WTC11 (cell line): ENCODE results near the gene KRT79. TPM values are rescaled to one million over a fixed set of nuclear protein-coding genes. Genes with fewer than 3 reads are reported as not detected.

ENCODE experiments used
- ATAC-seq: fragments of 200-7000 bp; cut with Tn5 transposase; 2 replicates; pipeline ENCODE4 v1.10.0; 2021; ENCODE audit warnings: mild to moderate bottlenecking, moderate library complexity
- CTCF ChIA-PET: fragments of 300-600 bp; sonication (Branson Sonifier 250); formaldehyde crosslinking; loops from one replicate; lab custom pipeline; 2021; ENCODE audit warnings: antibody characterized with exemption; lab: Charles Lee
- POLR2A ChIA-PET: fragments of 350-600 bp; sonication (Branson Sonifier 250); formaldehyde crosslinking; loops from one replicate; lab custom pipeline; 2021; ENCODE audit warnings: antibody characterized with exemption; lab: Charles Lee
- DNase-seq: peaks from one replicate; pipeline ENCODE4 v3.0.0; 2021; ENCODE audit warnings: low spot score
- H3K27ac Mint-ChIP-seq: 2 replicates; pipeline ENCODE4 v1.8.0; 2021; ENCODE audit warnings: mixed read lengths
- H3K27me3 Mint-ChIP-seq: 2 replicates; pipeline ENCODE4 v1.8.0; 2021; ENCODE audit warnings: low read depth, mild to moderate bottlenecking, moderate library complexity, mixed read lengths
- H3K36me3 Mint-ChIP-seq: 2 replicates; pipeline ENCODE4 v1.8.0; 2021; ENCODE audit warnings: mixed read lengths
- H3K4me1 Mint-ChIP-seq: 2 replicates; pipeline ENCODE4 v1.8.0; 2022; ENCODE audit warnings: mixed read lengths
- H3K4me3 Mint-ChIP-seq: 2 replicates; pipeline ENCODE4 v1.8.0; 2021; ENCODE audit warnings: mild to moderate bottlenecking, moderate library complexity, mixed read lengths
- H3K9me3 Mint-ChIP-seq: 2 replicates; pipeline ENCODE4 v1.8.0; 2021; ENCODE audit warnings: mixed read lengths
- ATF1 ChIP-seq: sonication (generic); formaldehyde crosslinking; IDR thresholded peaks from 2 replicates; pipeline ENCODE4 v1.8.1; 2023; ENCODE audit warnings: mild to moderate bottlenecking, moderate library complexity, missing genetic modification reagents
- CBFB ChIP-seq: sonication (generic); formaldehyde crosslinking; IDR thresholded peaks from 2 replicates; pipeline ENCODE4 v1.8.1; 2022; ENCODE audit warnings: mild to moderate bottlenecking, low read depth, missing genetic modification reagents
- ELF4 ChIP-seq: sonication (generic); formaldehyde crosslinking; IDR thresholded peaks from 2 replicates; pipeline ENCODE4 v1.8.1; 2022; ENCODE audit warnings: low read depth, mild to moderate bottlenecking, moderate library complexity, missing genetic modification reagents
- ESRRA ChIP-seq: sonication (generic); formaldehyde crosslinking; IDR thresholded peaks from 2 replicates; pipeline ENCODE4 v1.8.1; 2022; ENCODE audit warnings: mild to moderate bottlenecking, missing genetic modification reagents, borderline replicate concordance
- ETV6 ChIP-seq: sonication (generic); formaldehyde crosslinking; IDR thresholded peaks from 2 replicates; pipeline ENCODE4 v1.8.1; 2022; ENCODE audit warnings: mild to moderate bottlenecking, missing genetic modification reagents
- FOXJ3 ChIP-seq: sonication (generic); formaldehyde crosslinking; IDR thresholded peaks from 2 replicates; pipeline ENCODE4 v1.9.0; 2021; ENCODE audit warnings: missing genetic modification reagents, mild to moderate bottlenecking, borderline replicate concordance
- FOXP4 ChIP-seq: sonication (generic); formaldehyde crosslinking; IDR thresholded peaks from 2 replicates; pipeline ENCODE4 v1.8.0; 2022; ENCODE audit warnings: mild to moderate bottlenecking, missing genetic modification reagents
- GABPB1 ChIP-seq: sonication (generic); formaldehyde crosslinking; IDR thresholded peaks from 2 replicates; pipeline ENCODE4 v1.8.1; 2023; ENCODE audit warnings: mild to moderate bottlenecking, missing genetic modification reagents
- IRF2 ChIP-seq: sonication (generic); formaldehyde crosslinking; IDR thresholded peaks from 2 replicates; pipeline ENCODE4 v1.8.0; 2022; ENCODE audit warnings: low read depth, missing genetic modification reagents, borderline replicate concordance
- JAZF1 ChIP-seq: fragments of 250-450 bp; sonication (Bioruptor Pico); IDR thresholded peaks from 2 replicates; pipeline ENCODE4 v1.9.0; 2021; ENCODE audit warnings: moderate library complexity, mild to moderate bottlenecking, inconsistent platforms
- MLX ChIP-seq: sonication (generic); formaldehyde crosslinking; IDR thresholded peaks from 2 replicates; pipeline ENCODE4 v1.8.1; 2023; ENCODE audit warnings: mild to moderate bottlenecking, missing genetic modification reagents, moderate library complexity
- RELA ChIP-seq: sonication (generic); formaldehyde crosslinking; IDR thresholded peaks from 2 replicates; pipeline ENCODE4 v1.8.1; 2022; ENCODE audit warnings: missing genetic modification reagents, mild to moderate bottlenecking, borderline replicate concordance
- SMAD4 ChIP-seq: sonication (generic); formaldehyde crosslinking; IDR thresholded peaks from 2 replicates; pipeline ENCODE4 v1.8.0; 2022; ENCODE audit warnings: mild to moderate bottlenecking, missing genetic modification reagents
- SOX15 ChIP-seq: fragments of 250-450 bp; sonication (Bioruptor Pico); IDR thresholded peaks from 2 replicates; pipeline ENCODE4 v1.9.0; 2021; ENCODE audit warnings: mild to moderate bottlenecking
- ZBTB21 ChIP-seq: sonication (generic); formaldehyde crosslinking; IDR thresholded peaks from 2 replicates; pipeline ENCODE4 v1.8.1; 2023; ENCODE audit warnings: mild to moderate bottlenecking, missing genetic modification reagents, borderline replicate concordance
- ZNF138 ChIP-seq: sonication (generic); formaldehyde crosslinking; conservative IDR thresholded peaks from 2 replicates; pipeline ENCODE4 v1.8.1; 2022; ENCODE audit warnings: mild to moderate bottlenecking, moderate library complexity, missing genetic modification reagents
- ZNF396 ChIP-seq: fragments of 250-450 bp; sonication (Bioruptor Pico); IDR thresholded peaks from 2 replicates; pipeline ENCODE4 v1.8.0; 2021; ENCODE audit warnings: mild to moderate bottlenecking, moderate library complexity, borderline replicate concordance
- total RNA-seq: library from RNA; stranded (reverse); gene quantifications from 3 replicates; pipeline ENCODE4 v1.2.3, GENCODE V29; 2021
- TF ChIP-seq, protein P1 (sequence below): sonication (generic); formaldehyde crosslinking; IDR thresholded peaks from 2 replicates; pipeline ENCODE4 v1.8.0; 2022; ENCODE audit warnings: mild to moderate bottlenecking, missing genetic modification reagents
- TF ChIP-seq, protein P2 (sequence below): sonication (generic); formaldehyde crosslinking; conservative IDR thresholded peaks from 2 replicates; pipeline ENCODE4 v1.8.1; 2023; ENCODE audit warnings: mild to moderate bottlenecking, low read depth, missing genetic modification reagents, moderate library complexity

KRT79 gene
- total RNA-seq, 1 experiment from 2014 or later = not detected

- H3K4me1 Mint-ChIP-seq = no peaks in the 10 kb centered on the region
- H3K27me3 Mint-ChIP-seq = no peaks in the 10 kb centered on the region
- POLR2A ChIA-PET = interaction anchor here (0.5 kb wide), 1 partner anchor 13 kb away, joined by 4 read pairs; no protein-coding TSS in a partner anchor
- DNase-seq (no peak), ATAC-seq (no peak)
- CTCF ChIA-PET = interaction anchor here (1.6 kb wide), 1 partner anchor 52 kb away, joined by 7 read pairs; no protein-coding TSS in a partner anchor
- TF ChIP-seq SOX15 (CRISPR knock-in tag) (no peak), ZNF138 (CRISPR knock-in tag) (no peak), SMAD4 (CRISPR knock-in tag) (no peak), CBFB (CRISPR knock-in tag) (no peak), FOXP4 (CRISPR knock-in tag) (no peak), ESRRA (CRISPR knock-in tag) (no peak), RELA (CRISPR knock-in tag) (no peak)
- H3K4me3 Mint-ChIP-seq = no peak overlapping the region
- H3K9me3 Mint-ChIP-seq = no peaks in the 10 kb centered on the region
- H3K36me3 Mint-ChIP-seq = no peaks in the 10 kb centered on the region
- H3K27ac Mint-ChIP-seq = no peak overlapping the region
These were observed 15.7 kb downstream of the KRT79 start for GRCh38 chr12:52818388-52818787.

DNA sequence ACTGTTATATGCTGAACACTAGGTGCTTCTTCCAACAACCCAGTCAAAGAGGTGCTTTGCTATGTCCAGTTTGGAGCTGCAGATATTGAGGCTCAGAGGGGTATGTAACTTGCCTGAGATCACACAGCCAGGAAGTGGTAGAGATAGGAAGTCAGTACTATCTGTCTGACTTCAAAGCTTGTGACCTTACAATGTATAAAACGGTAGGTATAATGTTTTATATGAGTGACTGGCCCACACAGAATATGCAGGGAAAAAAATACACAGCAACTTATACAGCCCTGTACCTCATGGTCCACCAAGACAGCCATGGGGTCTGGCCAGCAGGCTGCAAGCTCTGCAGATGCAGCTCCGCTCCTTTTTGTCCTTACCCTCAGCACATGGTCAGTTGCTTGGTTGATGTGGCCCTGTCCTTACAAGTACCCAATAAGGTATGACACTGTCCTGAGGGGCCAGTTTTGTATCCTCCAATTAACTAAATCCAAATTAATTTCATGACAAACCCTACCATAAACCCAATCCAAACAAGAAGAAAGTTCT is 16.3 kb downstream of the KRT79 start:
- CTCF ChIA-PET = interaction anchor here (1.6 kb wide), 1 partner anchor 53 kb away, joined by 7 read pairs; no protein-coding TSS in a partner anchor
- TF ChIP-seq MLX (CRISPR knock-in tag) (no peak), CBFB (CRISPR knock-in tag) (no peak), ETV6 (no peak), JAZF1 (CRISPR knock-in tag) (no peak), ZNF396 (no peak)
- H3K27ac Mint-ChIP-seq = no peak overlapping the region
- H3K36me3 Mint-ChIP-seq = no peaks in the 10 kb centered on the region
- no peaks in the 10 kb centered on the region for H3K4me1 Mint-ChIP-seq
- ATAC-seq (no peak), DNase-seq (no peak)
- POLR2A ChIA-PET = no interaction called here
- H3K27me3 Mint-ChIP-seq = no peaks in the 10 kb centered on the region
- no peak overlapping the region for H3K4me3 Mint-ChIP-seq
- H3K9me3 Mint-ChIP-seq = no peaks in the 10 kb centered on the region

GRCh38 chr12:52817003-52817698 is 17.0 kb downstream of the KRT79 start:
- Mint-ChIP-seq H3K4me3 (no peak overlapping the region), H3K36me3 (no peaks in the 10 kb centered on the region), H3K27me3 (no peaks in the 10 kb centered on the region), H3K9me3 (no peaks in the 10 kb centered on the region), H3K4me1 (no peaks in the 10 kb centered on the region), H3K27ac (no peak overlapping the region)
- CTCF ChIA-PET = interaction anchor here (1.6 kb wide), 1 partner anchor 53 kb away, joined by 7 read pairs; no protein-coding TSS in a partner anchor
- ATAC-seq = no peak
- POLR2A ChIA-PET = no interaction called here
- DNase-seq = no peak
- TF ChIP-seq, protein P1, sequence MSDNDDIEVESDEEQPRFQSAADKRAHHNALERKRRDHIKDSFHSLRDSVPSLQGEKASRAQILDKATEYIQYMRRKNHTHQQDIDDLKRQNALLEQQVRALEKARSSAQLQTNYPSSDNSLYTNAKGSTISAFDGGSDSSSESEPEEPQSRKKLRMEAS (CRISPR knock-in tag) = no peak
- no peak for TF ChIP-seq GABPB1
- no peak for TF ChIP-seq ZBTB21 (CRISPR knock-in tag)
- TF ChIP-seq FOXJ3 (CRISPR knock-in tag) = no peak
- no peak for TF ChIP-seq FOXP4 (CRISPR knock-in tag)
- no peak for TF ChIP-seq IRF2
- TF ChIP-seq RELA (CRISPR knock-in tag) = no peak
- TF ChIP-seq ELF4 = no peak
- TF ChIP-seq, protein P2, sequence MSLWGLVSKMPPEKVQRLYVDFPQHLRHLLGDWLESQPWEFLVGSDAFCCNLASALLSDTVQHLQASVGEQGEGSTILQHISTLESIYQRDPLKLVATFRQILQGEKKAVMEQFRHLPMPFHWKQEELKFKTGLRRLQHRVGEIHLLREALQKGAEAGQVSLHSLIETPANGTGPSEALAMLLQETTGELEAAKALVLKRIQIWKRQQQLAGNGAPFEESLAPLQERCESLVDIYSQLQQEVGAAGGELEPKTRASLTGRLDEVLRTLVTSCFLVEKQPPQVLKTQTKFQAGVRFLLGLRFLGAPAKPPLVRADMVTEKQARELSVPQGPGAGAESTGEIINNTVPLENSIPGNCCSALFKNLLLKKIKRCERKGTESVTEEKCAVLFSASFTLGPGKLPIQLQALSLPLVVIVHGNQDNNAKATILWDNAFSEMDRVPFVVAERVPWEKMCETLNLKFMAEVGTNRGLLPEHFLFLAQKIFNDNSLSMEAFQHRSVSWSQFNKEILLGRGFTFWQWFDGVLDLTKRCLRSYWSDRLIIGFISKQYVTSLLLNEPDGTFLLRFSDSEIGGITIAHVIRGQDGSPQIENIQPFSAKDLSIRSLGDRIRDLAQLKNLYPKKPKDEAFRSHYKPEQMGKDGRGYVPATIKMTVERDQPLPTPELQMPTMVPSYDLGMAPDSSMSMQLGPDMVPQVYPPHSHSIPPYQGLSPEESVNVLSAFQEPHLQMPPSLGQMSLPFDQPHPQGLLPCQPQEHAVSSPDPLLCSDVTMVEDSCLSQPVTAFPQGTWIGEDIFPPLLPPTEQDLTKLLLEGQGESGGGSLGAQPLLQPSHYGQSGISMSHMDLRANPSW = no peak
- no peak for TF ChIP-seq ATF1 (CRISPR knock-in tag)
